Stomach (tissue), 9 donors: ENCODE results near the gene RCE1. TPM values are rescaled to one million over a fixed set of nuclear protein-coding genes. Genes with fewer than 3 reads are reported as not detected.

ENCODE experiments used
- DNase-seq, 2 donors: peaks; one replicate each; pipeline versions ENCODE4 v3.0.0 to v3.0.0-alpha.2; 2013 to 2019
- H3K27ac ChIP-seq, 5 donors: fragments of 200-600 bp in 4 of 5; sonication (generic) in 4 of 5; one replicate each; pipeline ENCODE4 v1.5.1; 2013 to 2019; ENCODE audit warnings: mild to moderate bottlenecking in 1 of 5, moderate library complexity in 1 of 5
- H3K27me3 ChIP-seq, 3 donors: fragments of 200-600 bp; sonication (generic); one replicate each; pipeline ENCODE4 v1.5.1; 2017 to 2019; ENCODE audit warnings: mixed run types in 1 of 3
- H3K36me3 ChIP-seq, 4 donors: fragments of 200-600 bp; sonication (generic); 1 replicate in 3 of 4; 2 replicates in 1 of 4; pipeline ENCODE4 v1.5.1; 2016 to 2019
- H3K4me1 ChIP-seq, 4 donors: fragments of 200-600 bp; sonication (generic); one replicate each; pipeline ENCODE4 v1.5.1; 2016 to 2019
- H3K4me3 ChIP-seq, 4 donors: fragments of 200-600 bp; sonication (generic) in 3 of 4; one replicate each; pipeline ENCODE4 v1.5.1; 2016 to 2019; ENCODE audit warnings: mild to moderate bottlenecking in 1 of 4
- H3K9me3 ChIP-seq, 4 donors: fragments of 200-600 bp; sonication (generic); one replicate each; pipeline ENCODE4 v1.5.1; 2016 to 2019
- CTCF ChIP-seq, 7 experiments: fragments of 450-650 bp in 4 of 7; fragments of 200-600 bp in 3 of 7; sonication (generic) in 3 of 7; IDR thresholded peaks; one replicate each; pipeline ENCODE4 v1.5.1; 2016 to 2019; ENCODE audit warnings: antibody characterized with exemption in 7 of 7, control low read depth in 2 of 7, mild to moderate bottlenecking in 1 of 7
- EP300 ChIP-seq: sonication (generic); formaldehyde crosslinking; IDR thresholded peaks from one replicate; pipeline ENCODE4 v1.6.1; 2017; ENCODE audit warnings: antibody characterized with exemption
- POLR2A ChIP-seq, 4 donors: fragments of 450-650 bp; IDR thresholded peaks; one replicate each; pipeline ENCODE4 v1.6.1; 2016; ENCODE audit warnings: antibody characterized with exemption in 4 of 4, control low read depth in 2 of 4, mild to moderate bottlenecking in 1 of 4, moderate library complexity in 1 of 4
- POLR2AphosphoS5 ChIP-seq, 3 donors: sonication (generic); formaldehyde crosslinking; IDR thresholded peaks; one replicate each; pipeline ENCODE4 v1.6.1; 2016; ENCODE audit warnings: antibody characterized with exemption in 3 of 3
- WGBS, 5 donors: extraction: QIAGEN DNeasy Blood & Tissue Kit in 3 of 5; methylation state at CpG; one replicate each; pipeline versions ENCODE4 v1.1.5 to v1.1.7; 2013 to 2018; 5-methylcytosine and 5-hydroxymethylcytosine counted together
- intact Hi-C: fragments of 100-400 bp; cut with DNase I; formaldehyde crosslinking; loops from one replicate; pipeline ENCODE4 v1.15.1; 2023; ENCODE audit warnings: low total_unique reads
- polyA plus RNA-seq, 3 donors: library from polyadenylated mRNA; stranded (reverse); fragments of 200-250 nt; gene quantifications; one replicate each; pipeline ENCODE4 v1.2.3, GENCODE V29; 2013
- total RNA-seq, 5 donors: library from RNA; depleted of rRNA; stranded (reverse); fragments of >200 nt; gene quantifications; one replicate each; pipeline versions ENCODE4 v1.1.0 to v1.2.3, GENCODE V29; 2014 to 2016
- donor health status: healthy with polysubstance abuse.
- donor health status: Bipolar disorder and iron deficiency.
- donor health status: healthy.

RCE1 gene
- total and polyA plus RNA-seq, 8 donors: 0.58 to 124 (median 14.7) TPM

DNA sequence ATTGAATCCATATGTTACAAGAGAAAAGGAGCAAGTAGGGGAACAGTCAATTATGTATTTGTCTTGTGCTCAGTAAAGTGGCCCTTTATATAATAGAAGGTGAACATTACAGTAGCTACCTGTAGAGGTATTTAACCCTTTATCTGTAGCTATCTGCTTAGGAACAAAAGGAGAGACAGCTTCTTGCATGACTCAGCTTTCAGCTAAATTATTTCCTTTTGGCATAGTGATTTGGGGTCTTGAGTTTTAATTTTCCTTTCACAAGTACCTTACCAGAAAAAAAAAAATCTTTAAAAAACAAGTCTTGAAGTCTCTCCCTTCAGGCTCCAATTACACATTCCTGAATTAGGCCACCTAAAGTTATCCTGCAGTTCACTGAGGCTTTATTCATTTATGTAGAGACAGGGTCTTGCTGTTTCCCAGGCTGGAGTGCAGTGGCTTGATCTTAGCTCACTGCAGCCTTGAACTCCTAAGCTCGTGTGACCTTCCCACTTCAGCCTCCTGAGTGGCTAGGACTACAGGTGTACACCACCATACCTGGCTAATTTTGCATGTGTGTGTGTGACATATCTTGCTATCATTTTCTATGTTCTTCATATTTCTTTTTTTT, 32.6 kb upstream of the RCE1 start:
- intact Hi-C loops: no loop called here

DNA sequence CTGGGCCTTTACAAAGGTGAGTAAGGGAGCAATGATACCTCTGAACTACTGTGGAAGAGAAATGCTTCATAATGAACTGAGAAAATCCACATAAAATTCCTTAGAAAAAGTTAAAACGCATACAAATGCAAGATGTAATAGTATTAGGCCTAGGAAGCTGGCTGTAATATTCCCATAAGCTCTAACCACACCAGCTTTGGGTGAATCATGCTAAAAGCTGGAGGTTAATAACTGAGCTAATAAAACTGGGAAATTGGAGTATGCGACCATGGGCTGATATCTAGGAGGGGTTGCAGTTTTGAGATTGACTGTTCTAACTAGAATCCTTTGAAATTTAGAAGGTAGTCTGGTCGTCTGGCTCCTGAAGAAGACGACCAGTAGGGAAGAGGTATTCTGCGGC, 28.6 kb upstream of the RCE1 start:
- Histone ChIP-seq H3K4me3 (no peak overlapping the region), H3K4me1 (peaks cover 0 to 9% (median 0%) of the 10 kb centered on the region in 4 donors), H3K27me3 (no peaks in the 10 kb centered on the region), H3K36me3 (no peaks in the 10 kb centered on the region), H3K9me3 (no peaks in the 10 kb centered on the region), H3K27ac (no peak overlapping the region)
- DNase-seq: no peak
- no peak for TF ChIP-seq CTCF (IDR thresholded peaks at IDR 0.05)
- TF ChIP-seq POLR2A (IDR thresholded peaks at IDR 0.05): no peak
- no peak for TF ChIP-seq EP300
- no peak for TF ChIP-seq POLR2AphosphoS5 (IDR thresholded peaks at IDR 0.05)
- 87 to 94% (median 94%) methylated on average over 5 of the region's 5 CpGs for WGBS, 5 donors
- intact Hi-C loops: no loop called here

More for the DNA sequence above, 32.6 kb upstream of the RCE1 start:
- no peak for DNase-seq
- H3K9me3 ChIP-seq: no peaks in the 10 kb centered on the region
- H3K27ac ChIP-seq: no peak overlapping the region
- H3K4me1 ChIP-seq: no peaks in the 10 kb centered on the region
- H3K36me3 ChIP-seq: peaks cover 0 to 5% (median 0%) of the 10 kb centered on the region in 4 donors
- WGBS, 5 donors: 86 to 98% (median 95%) methylated on average over 1 of the region's 1 CpG
- H3K27me3 ChIP-seq: no peaks in the 10 kb centered on the region
- no peak for TF ChIP-seq POLR2A (IDR thresholded peaks at IDR 0.05)
- no peak for TF ChIP-seq EP300
- H3K4me3 ChIP-seq: no peak overlapping the region

DNA sequence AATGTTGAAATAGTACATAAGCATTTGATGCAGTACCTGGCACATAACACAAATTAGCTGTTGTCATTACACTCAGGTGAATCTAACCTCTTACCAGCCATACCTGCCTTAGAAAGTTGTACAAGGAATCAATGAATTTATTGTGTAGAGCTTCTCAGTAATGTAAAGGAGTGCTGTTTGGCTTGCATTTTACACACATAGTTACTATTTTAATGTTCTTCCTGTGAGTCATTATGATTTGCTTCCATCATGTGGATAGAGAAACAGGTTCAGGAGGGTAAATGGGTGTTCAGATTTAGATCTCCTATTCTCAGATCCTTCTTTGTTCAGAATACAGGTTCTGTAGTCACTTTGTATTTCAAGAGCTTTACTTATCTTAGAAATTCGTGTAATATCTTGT, 27.6 kb upstream of the RCE1 start:
- intact Hi-C loops: no loop called here
- Histone ChIP-seq H3K4me3 (no peak overlapping the region), H3K4me1 (peaks cover 0 to 9% (median 0%) of the 10 kb centered on the region in 4 donors), H3K27me3 (no peaks in the 10 kb centered on the region), H3K36me3 (no peaks in the 10 kb centered on the region), H3K9me3 (no peaks in the 10 kb centered on the region), H3K27ac (no peak overlapping the region)
- 19 to 71% (median 52%) methylated on average over 1 of the region's 1 CpG for WGBS, 5 donors
- no peak for DNase-seq
- TF ChIP-seq POLR2AphosphoS5 (IDR thresholded peaks at IDR 0.05): no peak
- TF ChIP-seq POLR2A (IDR thresholded peaks at IDR 0.05): no peak
- no peak for TF ChIP-seq EP300
- TF ChIP-seq CTCF (IDR thresholded peaks at IDR 0.05): no peak

DNA sequence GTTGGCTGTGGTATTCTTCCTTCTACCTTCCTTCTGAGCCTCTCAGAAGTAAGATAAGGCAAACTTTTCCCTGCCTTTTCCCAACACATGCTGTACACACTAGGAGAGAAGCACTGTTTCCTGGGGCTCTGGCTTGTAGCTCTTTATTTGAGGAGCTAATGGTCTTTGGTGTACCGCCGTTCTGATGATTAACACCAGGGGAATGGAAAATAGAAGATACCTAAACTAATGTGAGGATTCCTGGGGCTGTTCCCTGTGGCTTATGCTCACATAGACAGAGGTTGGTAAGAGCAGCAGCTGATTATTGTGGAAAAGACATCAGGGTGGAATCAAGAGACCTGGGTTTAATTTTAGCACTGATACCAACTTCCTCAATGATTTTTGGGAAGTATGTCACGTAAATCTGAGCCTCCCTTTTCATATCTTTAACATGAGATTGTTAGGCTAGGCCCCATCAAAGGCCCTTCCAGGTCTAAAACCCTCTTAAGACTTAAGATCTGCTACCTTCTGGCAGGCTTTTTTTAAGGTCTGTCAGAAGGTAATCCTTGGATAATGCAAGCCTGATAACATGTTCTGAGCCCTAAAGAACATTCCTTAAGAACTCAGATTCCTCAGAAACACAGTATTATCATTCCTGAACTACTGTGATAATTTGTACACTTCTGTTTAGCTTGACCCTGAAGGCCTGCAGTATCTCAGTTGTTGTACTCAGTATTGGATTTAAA, 24.8 kb upstream of the RCE1 start:
- H3K4me1 ChIP-seq: peaks cover 0 to 9% (median 0%) of the 10 kb centered on the region in 4 donors
- peaks cover 0 to 3% (median 0%) of the 10 kb centered on the region in 4 donors for H3K36me3 ChIP-seq
- TF ChIP-seq POLR2AphosphoS5 (IDR thresholded peaks at IDR 0.05): no peak
- TF ChIP-seq CTCF (IDR thresholded peaks at IDR 0.05): no peak
- no peak for TF ChIP-seq POLR2A (IDR thresholded peaks at IDR 0.05)
- TF ChIP-seq EP300: no peak
- intact Hi-C loops: no loop called here
- 58 to 71% (median 65%) methylated on average over 3 of the region's 3 CpGs for WGBS, 5 donors
- no peaks in the 10 kb centered on the region for H3K9me3 ChIP-seq
- no peak overlapping the region for H3K4me3 ChIP-seq
- no peak for DNase-seq
- no peak overlapping the region for H3K27ac ChIP-seq
- H3K27me3 ChIP-seq: no peaks in the 10 kb centered on the region

GRCh38 chr11:66820381-66820780, 22.9 kb upstream of the RCE1 start:
- 78 to 89% (median 88%) methylated on average over 3 of the region's 3 CpGs for WGBS, 5 donors
- Histone ChIP-seq H3K27me3 (no peaks in the 10 kb centered on the region), H3K9me3 (no peaks in the 10 kb centered on the region), H3K27ac (no peak overlapping the region), H3K4me1 (peaks cover 0 to 9% (median 0%) of the 10 kb centered on the region in 4 donors), H3K4me3 (no peak overlapping the region), H3K36me3 (peaks cover 0 to 3% (median 0%) of the 10 kb centered on the region in 4 donors)
- intact Hi-C loops: no loop called here
- no peak for TF ChIP-seq EP300
- no peak for TF ChIP-seq POLR2AphosphoS5 (IDR thresholded peaks at IDR 0.05)
- TF ChIP-seq POLR2A (IDR thresholded peaks at IDR 0.05): no peak
- no peak for TF ChIP-seq CTCF (IDR thresholded peaks at IDR 0.05)
- DNase-seq: no peak
